ENCODE results near the gene LRRC8B.
"Not testable (repeated sequence)": the region's sequence is repeated elsewhere in the genome, so short reads cannot be mapped to it uniquely, and the experiment has no call there.

GRCh38 chr1:89521977-89522376, 2.7 kb upstream of the LRRC8B start:
- not testable (repeated sequence) for TF ChIP-seq EP300, CTCF (IDR thresholded peaks at IDR 0.05)
